Superior temporal gyrus (tissue), 1 donor: Measurements from ENCODE around the gene CYTH1.

ENCODE experiments used
- DNase-seq: peaks from one replicate; pipeline ENCODE4 v3.0.0-alpha.2; 2016; ENCODE audit errors: extremely low spot score

The CYTH1 gene

DNA sequence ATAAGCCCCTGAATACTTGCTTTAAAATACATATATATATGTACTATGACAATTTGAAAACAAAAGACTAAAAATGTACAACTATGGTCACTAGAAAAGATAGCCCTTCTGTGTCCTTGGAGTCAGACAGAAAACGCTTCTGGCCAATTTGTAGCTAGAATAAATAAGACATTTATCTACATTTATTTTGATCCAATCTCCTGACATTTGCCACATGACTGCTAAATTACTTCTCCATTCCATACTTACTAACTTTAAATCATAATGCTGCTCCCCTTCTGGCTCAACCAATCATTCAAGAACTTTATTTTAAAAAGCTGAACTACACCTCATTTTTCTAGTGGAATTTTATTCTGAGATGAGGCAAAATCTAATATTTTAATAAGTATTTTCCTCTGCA lies 65.8 kb downstream of the CYTH1 start:
- DNase-seq, result peak; percentile 55

DNA sequence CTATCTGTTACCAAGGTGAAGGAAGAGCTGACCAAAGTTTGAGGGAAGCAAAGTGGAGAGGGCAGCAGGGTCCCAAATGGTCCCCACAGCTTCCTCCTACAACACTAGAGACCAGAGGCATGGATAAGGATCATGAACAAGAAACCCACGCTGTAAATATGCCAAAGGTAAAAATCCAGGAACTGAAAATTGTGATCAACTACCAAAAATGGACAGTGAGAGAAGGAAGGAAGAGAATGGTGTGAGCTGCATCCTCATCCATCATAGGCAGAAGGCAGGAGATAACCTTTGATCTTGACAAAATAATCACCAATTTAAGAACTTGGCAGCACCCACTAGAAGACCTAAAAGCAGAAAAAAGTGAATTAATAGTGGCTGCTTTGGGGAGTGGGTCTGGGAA lies 66.2 kb downstream of the CYTH1 start:
- DNase-seq, result peak; percentile 50

DNA sequence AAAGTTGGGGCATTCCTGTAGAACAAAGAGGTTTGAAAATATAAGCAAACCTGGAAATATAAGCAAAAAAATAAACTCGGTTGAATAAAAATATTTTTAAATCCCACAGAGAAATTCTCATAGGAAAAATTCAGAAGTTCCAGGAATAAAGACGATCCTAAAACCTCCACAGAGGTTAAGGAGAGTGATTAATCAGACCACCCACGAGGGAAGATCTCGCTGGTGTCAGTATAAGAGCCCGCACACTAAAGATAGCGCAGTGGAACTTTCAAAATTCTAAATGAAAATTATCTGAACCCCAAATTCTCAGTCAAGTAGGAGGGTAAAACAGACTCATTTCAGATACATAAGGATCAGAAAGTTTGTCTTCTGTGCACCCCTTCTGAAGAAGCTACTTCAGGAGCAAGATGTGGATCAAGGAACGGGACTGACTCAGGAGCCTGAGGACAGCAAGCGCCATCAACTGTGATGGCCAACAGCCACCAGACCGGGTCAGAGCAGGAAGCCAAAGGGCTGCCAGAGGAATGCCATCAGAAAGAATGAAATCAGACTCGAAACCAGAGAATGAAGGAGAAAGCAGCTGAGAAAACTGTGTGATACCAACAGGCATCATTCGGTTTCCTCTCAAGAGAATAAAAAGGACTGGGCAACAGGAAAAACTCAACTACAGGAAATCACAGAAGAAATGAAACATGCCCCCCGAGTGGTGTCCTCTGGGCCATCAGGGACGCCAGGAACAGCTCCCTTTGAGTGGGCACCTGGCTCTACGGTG lies 66.9 kb downstream of the CYTH1 start:
- DNase-seq, result no peak

DNA sequence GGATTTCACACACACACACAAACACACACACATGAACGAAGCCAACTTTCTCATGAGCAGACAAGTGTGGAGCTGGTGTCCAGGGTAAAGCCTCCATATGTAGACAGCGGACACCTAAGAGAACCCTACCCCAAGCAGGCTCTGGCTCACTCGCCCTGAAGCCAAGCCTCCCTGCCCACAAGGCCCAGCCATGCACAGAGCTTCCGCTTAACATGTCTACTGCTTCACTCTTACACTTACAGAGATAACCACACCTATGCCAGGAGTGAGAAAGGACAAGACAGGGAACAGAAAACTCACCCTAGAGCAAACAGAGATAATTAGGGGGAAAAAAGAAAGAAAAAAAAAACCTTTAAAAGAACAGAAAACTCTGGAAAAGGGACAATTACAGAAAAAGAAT lies 67.5 kb downstream of the CYTH1 start:
- DNase-seq, result no peak

DNA sequence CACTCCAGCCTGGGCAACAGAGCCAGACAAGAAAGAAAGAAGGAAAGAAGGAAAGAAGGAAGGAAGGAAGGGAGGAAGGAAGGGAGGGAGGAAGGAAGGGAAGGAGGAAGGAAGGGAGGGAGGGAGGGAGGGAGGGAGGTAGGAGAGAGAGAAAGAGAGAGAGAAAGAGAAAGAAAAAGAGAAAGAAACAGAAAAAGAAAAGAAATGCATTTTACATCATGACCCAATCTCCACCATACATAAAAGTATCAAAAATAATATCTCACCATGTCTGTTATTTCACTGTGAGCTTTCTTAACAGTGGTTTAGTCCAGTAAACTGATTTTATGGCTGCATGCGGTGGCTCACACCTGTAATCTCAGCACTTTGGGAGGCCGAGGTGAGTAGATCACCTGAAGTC lies 70.0 kb downstream of the CYTH1 start:
- DNase-seq, result no peak

DNA sequence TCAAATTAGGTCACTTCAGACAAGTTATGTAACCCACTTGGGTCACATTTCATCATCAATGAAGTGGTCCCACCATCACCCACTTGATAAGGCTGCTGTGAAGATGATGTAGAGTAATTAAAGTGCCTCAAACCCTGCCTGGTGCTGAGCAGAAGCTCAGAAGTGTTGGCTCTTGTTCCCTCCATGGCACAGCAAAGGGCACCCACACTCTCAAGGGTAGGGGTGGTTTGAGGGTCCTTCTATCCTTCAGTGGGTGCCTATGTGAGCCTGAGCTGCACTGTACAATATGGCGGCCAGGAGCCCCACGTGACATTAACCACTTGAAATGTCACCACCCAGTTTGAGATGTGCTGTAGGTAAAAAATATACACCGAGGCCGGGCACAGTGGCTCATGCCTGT lies 71.5 kb downstream of the CYTH1 start:
- DNase-seq, result no peak

DNA sequence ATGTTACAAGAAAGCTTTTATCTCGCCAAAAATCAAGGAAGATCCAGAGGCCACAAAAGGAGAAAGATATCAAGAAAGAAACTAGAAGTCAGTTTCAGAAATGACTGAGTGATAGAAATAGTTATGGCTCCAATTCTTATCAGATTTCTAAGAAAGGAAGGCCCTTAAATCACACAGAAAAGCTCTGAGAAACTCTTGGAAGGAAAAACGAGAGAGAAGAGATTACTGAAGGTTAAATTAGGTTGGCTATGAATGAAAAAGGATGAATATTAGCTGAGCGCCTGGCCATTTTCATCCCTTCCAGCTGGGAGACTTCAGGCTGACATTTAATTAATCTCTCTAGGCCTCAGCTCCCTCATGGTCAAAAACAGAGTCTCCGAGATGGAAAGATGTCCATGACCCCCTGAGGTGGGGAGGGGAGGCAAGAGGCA lies 72.3 kb downstream of the CYTH1 start:
- no peak for DNase-seq

DNA sequence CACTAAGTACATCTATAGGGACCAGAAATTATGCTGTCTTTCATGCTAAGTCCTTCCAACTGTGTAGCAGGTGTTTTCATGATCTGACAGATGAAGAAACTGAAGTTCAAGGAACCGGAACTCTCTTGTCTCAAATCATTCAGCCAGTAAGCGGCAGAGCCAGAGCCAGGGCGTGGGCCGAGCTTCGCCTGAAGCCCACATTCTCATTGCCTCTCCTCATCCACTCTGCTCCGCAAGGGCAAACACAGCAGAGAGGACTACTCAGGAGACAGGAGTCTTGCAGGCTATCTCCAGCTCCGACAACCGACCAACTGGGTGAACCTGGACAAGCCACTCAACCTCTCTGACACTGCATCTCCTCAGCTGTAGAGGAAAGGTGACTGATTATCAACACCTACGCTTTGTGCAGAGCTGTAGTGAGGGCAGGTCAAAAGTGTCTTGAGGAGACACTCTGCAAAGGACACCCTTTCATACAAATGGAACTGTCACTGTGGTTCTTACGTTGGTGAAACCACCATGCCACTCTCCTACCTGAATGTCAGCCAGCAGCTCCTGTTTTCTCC lies 72.9 kb downstream of the CYTH1 start:
- no peak for DNase-seq

DNA sequence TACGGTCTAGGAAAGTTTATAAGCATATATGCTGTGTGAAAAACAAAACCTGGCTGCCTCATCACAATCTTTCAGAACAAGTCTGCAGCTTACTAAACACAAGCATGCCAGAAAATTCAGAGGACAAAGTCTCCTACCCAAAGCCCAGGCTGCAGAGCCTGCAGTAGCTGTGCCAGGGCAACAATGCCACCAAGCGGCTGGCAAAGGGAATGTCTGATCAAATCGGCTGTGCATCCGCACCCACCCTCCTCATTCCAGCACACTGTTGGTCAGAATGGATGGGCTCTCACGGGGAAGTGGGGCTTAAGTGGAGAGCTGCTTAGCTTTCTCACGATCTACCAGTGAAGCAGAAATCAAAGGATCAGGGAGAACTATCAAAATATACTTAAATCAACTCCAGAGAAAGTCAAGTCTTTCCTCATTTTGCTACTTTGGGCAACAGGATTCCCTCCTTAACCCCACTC lies 73.5 kb downstream of the CYTH1 start:
- DNase-seq, result peak; percentile 87

DNA sequence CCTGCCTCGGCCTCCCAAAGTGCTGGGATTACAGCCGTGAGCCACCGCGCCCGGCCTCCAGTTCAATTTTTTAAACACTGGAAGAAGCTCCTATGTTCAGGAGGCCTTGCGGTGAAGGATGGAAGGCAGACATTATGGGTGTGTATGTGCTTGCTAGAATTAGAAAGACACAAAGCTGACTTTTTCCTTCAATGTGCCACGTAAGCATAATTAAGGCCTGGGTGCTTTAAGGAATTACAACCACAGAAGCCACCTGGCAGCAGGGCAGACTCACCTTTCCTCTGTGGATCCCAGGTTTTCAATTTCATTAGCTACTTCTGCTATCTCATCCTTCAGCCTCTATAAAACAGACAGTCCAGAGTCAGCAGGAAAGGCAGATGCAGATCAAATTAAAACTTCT lies 74.2 kb downstream of the CYTH1 start:
- DNase-seq, result no peak

DNA sequence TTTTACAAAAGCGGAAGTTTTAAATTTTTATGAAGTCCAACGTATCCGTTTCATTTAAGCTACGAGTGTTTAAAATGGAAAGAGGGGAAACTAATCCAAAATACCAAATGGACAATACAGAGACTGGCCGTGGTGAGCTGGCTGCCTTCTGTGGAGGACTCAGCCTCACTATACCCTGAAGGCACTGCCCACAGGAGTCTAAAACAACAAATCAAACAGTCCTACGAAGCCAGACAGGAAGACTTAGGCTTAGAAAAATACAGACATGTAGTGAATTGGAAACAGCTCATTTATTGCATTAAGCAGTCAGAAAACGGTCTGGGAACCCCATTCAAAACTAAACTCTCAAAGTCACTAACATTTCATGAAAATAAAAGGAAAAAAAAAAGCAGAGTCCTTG lies 75.1 kb downstream of the CYTH1 start:
- no peak for DNase-seq

DNA sequence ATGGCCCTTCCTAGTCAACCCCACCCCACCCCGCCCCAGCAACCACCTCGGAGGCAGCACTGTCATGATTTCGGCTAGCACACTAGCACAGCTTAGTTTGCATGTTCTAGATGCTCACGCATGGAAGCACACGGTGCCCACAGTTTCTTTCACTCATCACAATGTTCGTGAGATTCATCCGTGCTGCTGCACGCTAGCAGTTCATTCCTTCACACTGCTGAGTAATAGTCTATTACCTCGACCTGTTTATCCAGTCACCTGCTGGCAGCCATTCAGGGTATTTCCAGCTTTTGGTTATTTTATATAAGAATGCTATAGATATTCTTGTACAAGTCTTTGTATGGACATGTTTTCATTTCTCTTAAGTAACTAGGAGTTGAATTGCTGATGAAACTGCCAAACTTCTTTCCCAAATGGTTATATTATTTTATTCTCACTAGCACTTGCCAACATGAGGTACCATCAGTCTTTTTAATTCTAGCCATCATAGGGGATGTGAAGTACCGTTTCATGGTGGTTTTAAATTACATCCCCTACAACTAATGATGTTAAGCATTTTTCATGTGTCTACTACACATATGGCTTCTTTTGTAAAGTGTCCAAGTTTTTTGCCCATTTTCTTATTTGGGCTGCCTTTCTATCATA lies 75.7 kb downstream of the CYTH1 start:
- no peak for DNase-seq

DNA sequence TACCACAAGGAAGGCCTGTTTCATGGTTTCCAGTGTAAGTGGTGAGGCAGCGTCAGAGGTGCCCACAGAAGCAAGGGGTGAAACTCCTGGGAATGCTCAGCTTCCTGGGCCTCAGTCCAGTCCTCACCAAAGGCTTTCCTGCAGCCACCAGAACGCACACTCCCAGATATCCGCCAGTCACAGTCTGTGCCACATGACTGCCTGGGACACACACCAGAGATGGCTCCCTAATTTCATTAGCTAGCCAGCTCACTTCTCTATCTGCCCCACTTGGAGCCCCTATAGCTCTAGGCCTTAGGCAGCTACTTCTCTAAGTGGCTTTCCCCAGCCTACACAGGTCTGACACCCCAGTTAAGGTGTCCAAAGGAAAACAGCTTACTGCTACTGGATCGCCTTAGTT lies 77.0 kb downstream of the CYTH1 start:
- no peak for DNase-seq

DNA sequence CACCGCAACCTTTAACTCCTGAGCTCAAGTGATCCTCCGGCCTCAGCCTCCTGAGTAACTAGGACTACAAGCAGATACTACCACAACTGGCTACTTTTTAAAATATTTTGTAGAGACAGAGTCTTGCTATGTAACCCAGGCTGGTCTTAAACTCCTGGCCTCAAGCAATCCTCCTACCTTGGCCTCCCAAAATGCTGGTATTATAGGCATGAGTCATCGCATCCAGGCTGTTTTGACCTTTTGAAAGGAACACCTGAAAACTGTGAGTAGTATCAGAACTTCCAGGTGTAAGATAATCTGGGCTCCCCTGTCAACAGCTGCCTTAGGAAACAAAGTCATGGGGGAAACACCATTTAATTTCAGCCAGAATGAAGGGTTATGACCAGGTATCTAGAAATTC lies 77.5 kb downstream of the CYTH1 start:
- DNase-seq, result no peak

DNA sequence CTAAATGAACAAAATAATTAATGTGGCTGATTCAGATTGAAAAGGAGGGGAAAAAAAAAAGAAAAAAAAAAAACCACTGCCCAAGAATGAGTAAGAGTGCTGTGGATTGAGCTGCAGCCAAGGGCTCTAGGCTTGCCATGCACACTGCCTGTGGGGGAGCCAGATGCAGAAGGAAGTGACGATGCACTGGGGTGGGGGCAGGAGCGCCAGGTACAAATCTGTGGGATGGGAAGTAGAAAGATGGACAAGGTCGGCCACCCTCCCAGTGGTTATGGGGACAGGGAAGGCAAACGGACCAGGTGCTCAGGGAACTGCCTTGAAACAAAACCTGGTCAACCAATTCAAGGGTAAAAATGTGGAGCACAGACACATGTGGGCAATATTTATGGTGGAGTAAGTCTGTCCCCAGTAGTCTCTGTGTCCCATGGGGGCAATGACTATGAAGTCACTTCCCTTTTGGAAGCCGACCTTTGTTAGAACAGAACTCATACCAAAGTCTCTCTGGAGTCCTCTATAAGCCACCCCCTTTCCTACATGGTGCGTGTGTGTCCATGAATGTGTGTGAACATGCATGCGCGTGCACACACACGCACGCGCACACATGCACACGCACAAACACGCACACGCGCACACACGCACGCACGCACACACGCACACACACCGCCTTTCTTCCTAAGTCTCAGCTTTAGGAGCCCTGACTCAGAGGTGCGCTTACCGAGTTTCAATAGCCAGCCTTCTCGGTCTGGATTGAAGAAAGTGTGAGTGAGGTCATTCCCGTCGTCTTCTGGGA lies 84.3 kb downstream of the CYTH1 start:
- no peak for DNase-seq

DNA sequence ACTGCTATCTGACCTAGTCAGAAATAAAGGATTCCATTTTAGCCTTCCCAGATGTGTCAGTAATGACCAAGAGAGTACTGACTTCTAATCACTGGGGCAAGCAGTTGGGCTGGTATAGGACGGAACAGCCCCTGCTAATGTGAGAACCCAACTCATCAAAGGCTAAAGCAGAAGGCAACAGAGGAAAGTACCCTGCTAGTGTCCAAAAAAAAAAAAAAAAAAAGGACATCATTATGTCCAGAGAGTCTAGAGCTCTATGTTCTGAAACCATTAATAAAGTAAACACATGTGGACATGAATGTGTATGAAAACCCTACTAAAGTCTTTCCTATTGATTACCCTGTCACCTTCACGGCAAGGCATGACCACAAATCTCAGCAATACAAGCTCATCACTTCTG lies 85.0 kb downstream of the CYTH1 start:
- DNase-seq, result no peak

DNA sequence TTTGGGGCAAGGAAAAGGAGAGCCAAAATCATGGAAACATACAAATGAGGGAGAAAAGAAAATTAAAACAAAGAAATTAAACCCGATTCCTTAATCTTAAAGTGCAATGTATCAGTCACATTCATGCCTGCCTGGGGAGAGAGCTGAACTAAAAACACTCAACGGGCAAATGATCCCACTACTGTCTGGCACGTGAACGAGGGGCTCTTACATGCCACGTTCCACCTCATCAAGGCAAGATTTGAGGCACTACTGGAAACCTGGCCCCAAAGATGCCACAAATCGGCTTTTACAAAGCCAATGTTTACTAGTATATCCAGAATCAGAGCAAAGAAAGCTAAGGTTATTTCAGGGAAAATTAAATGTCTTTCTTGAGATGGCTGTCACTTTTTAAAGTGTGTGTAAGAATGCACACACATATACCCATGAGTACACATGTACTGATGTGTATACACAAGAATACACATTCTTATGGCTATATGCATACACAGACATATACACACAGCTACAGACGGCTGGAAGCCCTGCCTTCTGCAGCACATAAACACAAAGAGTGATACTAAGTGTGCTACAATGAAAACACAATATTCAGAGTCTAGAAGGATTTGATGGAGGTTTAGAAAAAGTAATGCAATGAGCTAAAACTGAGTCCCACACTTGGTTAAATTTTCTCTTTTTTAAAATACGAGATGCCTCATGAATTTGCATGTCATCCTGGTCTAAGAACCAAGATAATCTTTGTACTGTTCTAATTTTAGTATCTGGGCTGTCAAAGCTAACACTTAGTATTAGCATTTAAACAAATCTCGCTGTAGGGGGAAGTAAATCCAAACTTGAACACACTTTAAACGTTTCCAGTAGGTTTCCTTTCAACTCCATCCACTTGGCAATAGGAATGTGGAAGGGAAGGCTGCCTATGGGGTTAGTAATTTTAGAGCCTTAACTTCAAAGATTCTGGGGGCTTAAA lies 85.8 kb downstream of the CYTH1 start:
- no peak for DNase-seq

DNA sequence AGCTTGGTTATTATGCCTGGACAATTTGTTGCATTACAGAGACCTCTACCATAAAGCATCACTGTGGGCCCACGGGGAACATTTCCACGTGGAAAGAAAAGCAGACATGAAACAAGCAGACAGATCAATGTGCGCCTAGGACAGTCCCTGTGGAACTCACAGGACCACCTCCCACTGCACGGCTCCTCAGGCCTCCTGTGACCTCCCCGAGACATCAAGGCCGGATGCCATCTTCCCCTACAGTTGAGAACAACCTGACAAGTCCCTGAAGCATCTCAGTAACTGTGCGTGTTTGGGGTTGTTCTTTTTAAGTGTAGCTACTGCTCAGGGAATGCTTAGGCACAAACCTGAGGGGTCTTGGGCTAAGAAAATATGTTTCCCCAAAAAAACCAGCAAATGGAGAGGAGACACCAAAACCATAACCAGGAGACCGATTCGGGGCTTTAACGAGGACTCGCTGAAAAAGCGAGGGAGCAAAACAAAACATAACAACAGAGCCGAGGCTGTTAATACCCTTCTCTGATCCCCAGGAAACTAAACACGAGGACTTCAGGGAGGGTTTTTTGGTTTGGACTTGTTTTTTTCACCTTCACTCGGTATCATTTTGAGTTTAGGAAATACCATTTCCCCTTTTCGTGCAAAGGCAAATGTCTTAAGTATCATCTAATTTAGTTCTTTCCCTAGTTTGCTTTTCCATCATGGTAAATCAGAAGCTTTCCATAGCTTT lies 87.1 kb downstream of the CYTH1 start:
- no peak for DNase-seq

DNA sequence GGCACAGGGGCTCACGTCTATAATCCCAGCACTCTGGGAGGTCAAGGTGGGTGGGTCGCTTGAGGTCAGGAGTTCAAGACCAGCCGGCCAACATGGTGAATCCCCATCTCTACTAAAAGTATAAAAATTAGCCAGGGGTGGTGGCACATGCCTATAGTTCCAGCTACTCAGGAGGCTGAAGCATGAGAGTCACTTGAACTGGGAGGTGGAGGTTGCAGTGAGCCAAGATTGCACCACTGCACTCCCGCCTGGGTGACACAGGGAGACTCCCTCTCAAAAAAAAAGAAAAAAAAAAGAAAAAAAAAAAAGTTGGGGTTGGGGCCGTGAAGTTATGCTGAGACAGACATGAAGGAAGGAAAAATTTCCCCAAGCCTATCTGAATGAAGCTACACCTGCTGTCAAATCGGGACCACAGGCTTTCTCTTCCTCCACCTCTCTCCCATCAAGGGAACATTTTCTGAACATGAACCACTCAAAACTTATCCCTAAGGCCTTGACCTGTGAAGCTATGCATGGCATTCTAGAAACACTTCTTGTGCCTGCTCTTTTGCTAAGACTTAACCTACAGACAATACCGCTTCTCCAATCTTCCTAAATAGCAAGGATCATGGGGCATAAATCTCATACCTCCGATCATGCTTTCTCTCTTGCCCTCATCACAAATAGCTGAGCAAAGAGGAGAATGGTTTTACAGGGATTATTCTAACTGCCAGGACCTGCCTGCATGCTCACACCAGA lies 88.6 kb downstream of the CYTH1 start:
- no peak for DNase-seq
